ENCODE measurements around the gene IQSEC3.
"Not testable (repeated sequence)": the region's sequence is repeated elsewhere in the genome, so short reads cannot be mapped to it uniquely, and the experiment has no call there.

GRCh38 chr12:133616-134232 lies 67.2 kb downstream of the IQSEC3 start:
- TF ChIP-seq ZNF174 (tag by site-specific recombination; IDR thresholded peaks at IDR 0.05); CTCF (tag by site-specific recombination; IDR thresholded peaks at IDR 0.05); PBX3 (CRISPR knock-in tag; IDR thresholded peaks at IDR 0.05); YY1 (tag by site-specific recombination; IDR thresholded peaks at IDR 0.05); ZNF311 (tag by site-specific recombination; IDR thresholded peaks at IDR 0.05; ENCODE audit: borderline replicate concordance); ZNF416 (tag by site-specific recombination; IDR thresholded peaks at IDR 0.05): not testable (repeated sequence)
- TF ChIP-seq, protein P1, sequence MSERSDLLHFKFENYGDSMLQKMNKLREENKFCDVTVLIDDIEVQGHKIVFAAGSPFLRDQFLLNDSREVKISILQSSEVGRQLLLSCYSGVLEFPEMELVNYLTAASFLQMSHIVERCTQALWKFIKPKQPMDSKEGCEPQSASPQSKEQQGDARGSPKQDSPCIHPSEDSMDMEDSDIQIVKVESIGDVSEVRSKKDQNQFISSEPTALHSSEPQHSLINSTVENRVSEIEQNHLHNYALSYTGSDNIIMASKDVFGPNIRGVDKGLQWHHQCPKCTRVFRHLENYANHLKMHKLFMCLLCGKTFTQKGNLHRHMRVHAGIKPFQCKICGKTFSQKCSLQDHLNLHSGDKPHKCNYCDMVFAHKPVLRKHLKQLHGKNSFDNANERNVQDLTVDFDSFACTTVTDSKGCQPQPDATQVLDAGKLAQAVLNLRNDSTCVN (tag by site-specific recombination; optimal IDR thresholded peaks at IDR 0.05) = not testable (repeated sequence)
